Measurements from ENCODE around the gene TMPRSS9. TPM values are rescaled to one million over a fixed set of nuclear protein-coding genes. Genes with fewer than 3 reads are reported as not detected.

TMPRSS9 gene
- total RNA-seq, 3 donors from 2014 or later, result 0.17 to 0.41 TPM; not detected in 1

GRCh38 chr19:2433854-2434253 is 73.8 kb downstream of the TMPRSS9 start:
- DNase-seq (no peak), ATAC-seq (no peak)
- intact Hi-C loops (cut with DNase I, micrococcal nuclease), result no loop called here
- Histone ChIP-seq H3K4me1 (ENCODE audit: low read depth) (no peaks in the 10 kb centered on the region), H3K36me3 (ENCODE audit: low read depth) (no peaks in the 10 kb centered on the region), H3K4me3 (no peak overlapping the region), H3K9me3 (no peaks in the 10 kb centered on the region)
- no peak for TF ChIP-seq CTCF (IDR thresholded peaks at IDR 0.05)

GRCh38 chr19:2434267-2434666 is 74.2 kb downstream of the TMPRSS9 start:
- intact Hi-C loops (cut with DNase I, micrococcal nuclease), result no loop called here
- H3K4me3 ChIP-seq, result no peak overlapping the region
- no peak for DNase-seq
- no peak for TF ChIP-seq CTCF (IDR thresholded peaks at IDR 0.05)
- H3K36me3 ChIP-seq (ENCODE audit: low read depth), result no peaks in the 10 kb centered on the region
- H3K4me1 ChIP-seq (ENCODE audit: low read depth), result no peaks in the 10 kb centered on the region
- H3K9me3 ChIP-seq, result no peaks in the 10 kb centered on the region
- no peak for ATAC-seq

GRCh38 chr19:2434721-2435265 is 74.7 kb downstream of the TMPRSS9 start:
- H3K9me3 ChIP-seq, result no peaks in the 10 kb centered on the region
- no peaks in the 10 kb centered on the region for H3K4me1 ChIP-seq (ENCODE audit: low read depth)
- ATAC-seq (no peak), DNase-seq (no peak)
- intact Hi-C loops (cut with DNase I, micrococcal nuclease), result no loop called here
- H3K4me3 ChIP-seq, result no peak overlapping the region
- no peak for TF ChIP-seq CTCF (IDR thresholded peaks at IDR 0.05)
- no peaks in the 10 kb centered on the region for H3K36me3 ChIP-seq (ENCODE audit: low read depth)

- intact Hi-C loops (cut with DNase I, micrococcal nuclease), result no loop called here
- no peak for DNase-seq
- Histone ChIP-seq H3K36me3 (ENCODE audit: low read depth) (no peaks in the 10 kb centered on the region), H3K4me3 (no peak overlapping the region), H3K4me1 (ENCODE audit: low read depth) (no peaks in the 10 kb centered on the region), H3K9me3 (no peaks in the 10 kb centered on the region)
- no peak for TF ChIP-seq CTCF (IDR thresholded peaks at IDR 0.05)
- no peak for ATAC-seq
These were observed 76.3 kb downstream of the TMPRSS9 start for GRCh38 chr19:2436384-2436783.

- ATAC-seq, result no peak
- no peak for DNase-seq
- H3K36me3 ChIP-seq (ENCODE audit: low read depth), result no peaks in the 10 kb centered on the region
- H3K4me3 ChIP-seq, result no peak overlapping the region
- TF ChIP-seq CTCF (IDR thresholded peaks at IDR 0.05), result no peak
- H3K4me1 ChIP-seq (ENCODE audit: low read depth), result no peaks in the 10 kb centered on the region
- intact Hi-C loops (cut with DNase I, micrococcal nuclease), result no loop called here
- H3K9me3 ChIP-seq, result no peaks in the 10 kb centered on the region
These were observed 76.9 kb downstream of the TMPRSS9 start for GRCh38 chr19:2436926-2437325.

- H3K9me3 ChIP-seq, result no peaks in the 10 kb centered on the region
- no peak for ATAC-seq
These were observed 78.1 kb downstream of the TMPRSS9 start for GRCh38 chr19:2438178-2438577.

More at GRCh38 chr19:2438178-2438577, 78.1 kb downstream of the TMPRSS9 start:
- intact Hi-C loops (cut with DNase I, micrococcal nuclease), result no loop called here
- TF ChIP-seq CTCF (IDR thresholded peaks at IDR 0.05), result no peak
- Histone ChIP-seq H3K4me3 (no peak overlapping the region), H3K4me1 (ENCODE audit: low read depth) (no peaks in the 10 kb centered on the region), H3K36me3 (ENCODE audit: low read depth) (no peaks in the 10 kb centered on the region)
- no peak for DNase-seq

All from mucosa of descending colon (tissue), 3 donors.